Activated gamma-delta T cell treated with Interleukin-2 at 50 U/mL for 16 hours (primary cell): ENCODE data around the gene DPM2.

ENCODE experiments used
- DNase-seq: peaks from one replicate; pipeline ENCODE4 v3.0.0-alpha.2; 2020

DPM2 gene

GRCh38 chr9:127916720-127917581, 20.7 kb downstream of the DPM2 start, which contains the start of gene ST6GALNAC4:
ST6GALNAC4 (minus strand) TSS chr9:127917041; CDS start chr9:127916419, 622 bp downstream.
- DNase-seq: peak; percentile 96

- DNase-seq: no peak
These were observed 21.6 kb downstream of the DPM2 start for GRCh38 chr9:127915801-127916719.

- no peak for DNase-seq
These were observed 22.3 kb downstream of the DPM2 start for GRCh38 chr9:127915325-127915752.

- DNase-seq: no peak
These were observed 24.0 kb downstream of the DPM2 start for GRCh38 chr9:127913682-127914081.

GRCh38 chr9:127912882-127913281, 24.8 kb downstream of the DPM2 start:
- DNase-seq: no peak

GRCh38 chr9:127912296-127912695, 25.4 kb downstream of the DPM2 start:
- no peak for DNase-seq

GRCh38 chr9:127910613-127911205, 26.9 kb downstream of the DPM2 start:
- DNase-seq: no peak

- no peak for DNase-seq
These were observed 27.8 kb downstream of the DPM2 start for GRCh38 chr9:127909839-127910273.

- DNase-seq: no peak
These were observed 29.1 kb downstream of the DPM2 start for GRCh38 chr9:127908660-127908926.

- no peak for DNase-seq
These were observed 29.6 kb downstream of the DPM2 start for GRCh38 chr9:127907867-127908659.

- DNase-seq: peak; percentile 76
These were observed 31.9 kb downstream of the DPM2 start for GRCh38 chr9:127905788-127906191.

- peak; percentile 64 for DNase-seq
These were observed 32.5 kb downstream of the DPM2 start for GRCh38 chr9:127905004-127905728.

- no peak for DNase-seq
These were observed 33.1 kb downstream of the DPM2 start for GRCh38 chr9:127904561-127905003.

- DNase-seq: peak; percentile 63
These were observed 33.8 kb downstream of the DPM2 start for GRCh38 chr9:127903557-127904475.

- peak; percentile 60 for DNase-seq
These were observed 38.3 kb downstream of the DPM2 start, which contains the start of gene ST6GALNAC6 for GRCh38 chr9:127899128-127899943. ST6GALNAC6 (minus strand) TSS chr9:127899603; CDS start chr9:127897981, 1,622 bp downstream.

GRCh38 chr9:127898433-127899127, 39.1 kb downstream of the DPM2 start:
- DNase-seq: no peak

GRCh38 chr9:127897193-127897692, 40.4 kb downstream of the DPM2 start:
- no peak for DNase-seq

- no peak for DNase-seq
These were observed 41.1 kb downstream of the DPM2 start for GRCh38 chr9:127896395-127897192.
